Hepatocyte (in vitro differentiated cells): ENCODE results near the gene RPTOR. TPM values are rescaled to one million over a fixed set of nuclear protein-coding genes. Genes with fewer than 3 reads are reported as not detected.

Source experiments
- DNase-seq: peaks from one replicate; pipeline ENCODE4 v3.0.0-alpha.2; 2016; ENCODE audit warnings: low spot score
- H2AFZ ChIP-seq: fragments of 200-600 bp; sonication (generic); 2 replicates; pipeline ENCODE4 v1.6.0; 2016; ENCODE audit warnings: antibody characterized with exemption, mild to moderate bottlenecking
- H3K27ac ChIP-seq: fragments of 200-600 bp; sonication (generic); 2 replicates; pipeline ENCODE4 v1.5.1; 2016; ENCODE audit warnings: mild to moderate bottlenecking
- H3K27me3 ChIP-seq: fragments of 200-600 bp; sonication (generic); 2 replicates; pipeline ENCODE4 v1.6.1; 2016
- H3K36me3 ChIP-seq: fragments of 200-600 bp; sonication (generic); replicated peaks from 2 replicates; pipeline ENCODE4 v1.5.1; 2016; ENCODE audit warnings: low read depth; ENCODE audit not compliant: insufficient read depth
- H3K4me1 ChIP-seq: fragments of 200-600 bp; sonication (generic); 2 replicates; pipeline ENCODE4 v1.5.1; 2016; ENCODE audit warnings: mild to moderate bottlenecking, moderate library complexity; ENCODE audit not compliant: insufficient read depth
- H3K4me2 ChIP-seq: fragments of 200-600 bp; sonication (generic); 2 replicates; pipeline ENCODE4 v1.6.0; 2016
- H3K4me3 ChIP-seq: fragments of 200-600 bp; sonication (generic); 2 replicates; pipeline ENCODE4 v1.5.1; 2016; ENCODE audit warnings: mild to moderate bottlenecking
- H3K79me2 ChIP-seq: fragments of 200-600 bp; sonication (generic); 2 replicates; pipeline ENCODE4 v1.6.0; 2017; ENCODE audit warnings: mild to moderate bottlenecking
- H3K9me2 ChIP-seq: fragments of 200-600 bp; sonication (generic); replicated peaks from 2 replicates; pipeline ENCODE4 v1.6.0; 2017; ENCODE audit warnings: mild to moderate bottlenecking; ENCODE audit not compliant: insufficient read depth
- H3K9me3 ChIP-seq: fragments of 200-600 bp; sonication (generic); 2 replicates; pipeline ENCODE4 v1.5.1; 2016; ENCODE audit warnings: low read depth, mild to moderate bottlenecking
- H4K20me1 ChIP-seq: fragments of 200-600 bp; sonication (generic); 2 replicates; pipeline ENCODE4 v1.6.0; 2016; ENCODE audit warnings: mild to moderate bottlenecking; ENCODE audit not compliant: insufficient read depth, poor library complexity, severe bottlenecking
- CTCF ChIP-seq: fragments of 200-600 bp; sonication (generic); IDR thresholded peaks from 2 replicates; pipeline ENCODE4 v1.5.1; 2016; ENCODE audit warnings: antibody characterized with exemption, mild to moderate bottlenecking; ENCODE audit not compliant: poor library complexity
- EZH2 ChIP-seq: fragments of 200-600 bp; sonication (generic); IDR thresholded peaks from 2 replicates; pipeline ENCODE4 v1.6.1; 2016; ENCODE audit warnings: antibody characterized with exemption, mild to moderate bottlenecking, borderline replicate concordance
- EZH2phosphoT487 ChIP-seq: fragments of 200-600 bp; sonication (generic); IDR thresholded peaks from one replicate; pipeline ENCODE4 v1.6.1; 2018; ENCODE audit warnings: antibody characterized with exemption, mild to moderate bottlenecking, low read depth, moderate library complexity; ENCODE audit not compliant: unreplicated experiment, severe bottlenecking
- WGBS: methylation state at CpG from one replicate; pipeline ENCODE4 v1.1.6; 2016; ENCODE audit warnings: low lambda C conversion rate; ENCODE audit errors: missing lambda C conversion rate; 5-methylcytosine and 5-hydroxymethylcytosine counted together
- polyA plus RNA-seq: library from polyadenylated mRNA; unstranded; fragments of >200 nt; fragmentation: Nextera tagmentation; extraction: Ambion mirVana; gene quantifications from 2 replicates; pipeline ENCODE4 v1.2.1, GENCODE V29; 2016
- total RNA-seq: library from RNA; depleted of rRNA; stranded (reverse); fragments of >200 nt; gene quantifications from 2 replicates; pipeline ENCODE4 v1.2.3, GENCODE V29; 2014

The RPTOR gene
- total and polyA plus RNA-seq, 2 experiments from 2014 or later, result 14.1 to 20.6 TPM

DNA sequence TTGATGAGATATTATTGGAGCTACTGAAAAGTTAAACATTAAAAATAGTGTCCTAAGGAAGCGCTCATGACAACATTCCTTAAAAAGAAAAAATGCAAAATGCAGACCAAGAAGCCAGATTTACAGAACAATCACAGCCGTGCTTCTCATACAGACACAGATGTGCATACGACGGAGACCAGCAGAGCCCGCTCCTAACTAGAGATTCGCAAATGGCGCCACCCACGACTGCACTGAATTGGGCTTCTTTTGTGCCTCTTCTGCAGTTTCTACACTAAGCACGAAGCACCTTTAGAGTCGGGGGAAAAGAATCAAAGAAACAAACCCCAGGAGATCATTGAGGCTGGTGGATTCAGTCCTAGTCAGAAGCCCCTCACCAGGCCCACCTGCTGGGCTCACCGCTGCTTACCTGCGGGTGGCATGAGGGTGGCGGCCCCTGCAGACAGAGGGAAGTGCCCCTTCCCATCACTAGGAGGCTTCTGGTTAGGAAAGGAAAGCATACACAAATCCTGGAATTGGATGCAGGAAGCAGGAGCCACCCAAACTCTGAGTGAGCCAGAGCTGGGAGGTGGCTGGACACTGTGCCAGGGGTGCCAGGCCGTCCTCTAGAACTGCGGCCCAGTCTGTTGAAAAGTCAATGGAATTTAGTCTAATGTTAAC is 382.1 kb downstream of the RPTOR start:
- no peaks in the 10 kb centered on the region for H3K27me3 ChIP-seq
- no peaks in the 10 kb centered on the region for H3K9me3 ChIP-seq
- H3K79me2 ChIP-seq, result no peaks in the 10 kb centered on the region
- no peaks in the 10 kb centered on the region for H3K9me2 ChIP-seq
- no peaks in the 10 kb centered on the region for H4K20me1 ChIP-seq
- no peak overlapping the region for H3K4me2 ChIP-seq
- 90% methylated on average over 15 of the region's 15 CpGs for WGBS
- H2AFZ ChIP-seq, result no peak overlapping the region
- H3K4me3 ChIP-seq, result no peak overlapping the region
- no peaks in the 10 kb centered on the region for H3K36me3 ChIP-seq
- no peaks in the 10 kb centered on the region for H3K4me1 ChIP-seq
- H3K27ac ChIP-seq, result no peak overlapping the region
- TF ChIP-seq EZH2phosphoT487 (no peak), EZH2 (no peak), CTCF (no peak)
- DNase-seq, result no peak

DNA sequence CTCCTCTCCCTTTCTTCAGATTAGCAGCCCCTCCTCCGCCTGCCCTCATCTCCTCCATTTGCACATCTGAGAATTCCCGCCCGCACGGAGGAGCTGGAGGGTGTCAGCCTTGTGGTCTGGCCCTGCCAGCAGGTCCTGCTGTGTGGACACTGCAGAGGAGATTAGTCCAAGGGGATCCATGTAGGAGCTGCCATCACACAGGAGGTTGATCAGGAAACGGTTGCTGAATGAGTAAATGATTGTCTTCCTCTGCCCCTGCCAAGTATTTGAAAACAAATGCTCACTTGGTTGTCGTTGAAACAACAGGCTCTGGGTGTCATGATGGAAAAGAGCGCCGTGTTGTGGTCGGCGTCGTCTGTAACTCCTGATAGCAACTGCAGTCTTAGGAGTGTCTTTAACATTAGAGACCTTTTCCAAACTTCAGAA is 383.2 kb downstream of the RPTOR start:
- Histone ChIP-seq H3K79me2 (no peaks in the 10 kb centered on the region), H3K4me2 (no peak overlapping the region), H4K20me1 (no peaks in the 10 kb centered on the region), H3K9me2 (no peaks in the 10 kb centered on the region), H3K9me3 (no peaks in the 10 kb centered on the region), H3K27me3 (no peaks in the 10 kb centered on the region), H3K36me3 (no peaks in the 10 kb centered on the region), H3K4me1 (no peaks in the 10 kb centered on the region), H3K27ac (no peak overlapping the region), H2AFZ (no peak overlapping the region), H3K4me3 (no peak overlapping the region)
- no peak for TF ChIP-seq CTCF
- no peak for TF ChIP-seq EZH2phosphoT487
- 62% methylated on average over 11 of the region's 11 CpGs for WGBS
- no peak for DNase-seq

GRCh38 chr17:80929449-80929848 is 384.8 kb downstream of the RPTOR start:
- Histone ChIP-seq H3K4me2 (no peak overlapping the region), H3K4me1 (no peaks in the 10 kb centered on the region), H3K36me3 (no peaks in the 10 kb centered on the region), H3K9me3 (no peaks in the 10 kb centered on the region), H3K4me3 (no peak overlapping the region), H3K27ac (no peak overlapping the region), H3K27me3 (no peaks in the 10 kb centered on the region), H4K20me1 (no peaks in the 10 kb centered on the region), H2AFZ (no peak overlapping the region), H3K79me2 (no peaks in the 10 kb centered on the region), H3K9me2 (no peaks in the 10 kb centered on the region)
- no peak for TF ChIP-seq EZH2phosphoT487
- no peak for TF ChIP-seq EZH2
- no peak for TF ChIP-seq CTCF
- 99% methylated on average over 13 of the region's 13 CpGs for WGBS
- no peak for DNase-seq
